AG10803 (cell line): ENCODE results near the gene SH3BP4.

Source experiments
- DNase-seq: peaks from one replicate; pipeline ENCODE4 v3.0.0; 2010; ENCODE audit warnings: low read depth
- H3K4me3 ChIP-seq: 2 replicates; pipeline ENCODE4 v1.5.1; 2011; ENCODE audit warnings: mild to moderate bottlenecking, low read length, control low read depth
- CTCF ChIP-seq: conservative IDR thresholded peaks from 2 replicates; pipeline ENCODE4 v1.5.1; 2011; ENCODE audit warnings: mild to moderate bottlenecking, low read length, control low read depth, inconsistent platforms

The SH3BP4 gene

DNA sequence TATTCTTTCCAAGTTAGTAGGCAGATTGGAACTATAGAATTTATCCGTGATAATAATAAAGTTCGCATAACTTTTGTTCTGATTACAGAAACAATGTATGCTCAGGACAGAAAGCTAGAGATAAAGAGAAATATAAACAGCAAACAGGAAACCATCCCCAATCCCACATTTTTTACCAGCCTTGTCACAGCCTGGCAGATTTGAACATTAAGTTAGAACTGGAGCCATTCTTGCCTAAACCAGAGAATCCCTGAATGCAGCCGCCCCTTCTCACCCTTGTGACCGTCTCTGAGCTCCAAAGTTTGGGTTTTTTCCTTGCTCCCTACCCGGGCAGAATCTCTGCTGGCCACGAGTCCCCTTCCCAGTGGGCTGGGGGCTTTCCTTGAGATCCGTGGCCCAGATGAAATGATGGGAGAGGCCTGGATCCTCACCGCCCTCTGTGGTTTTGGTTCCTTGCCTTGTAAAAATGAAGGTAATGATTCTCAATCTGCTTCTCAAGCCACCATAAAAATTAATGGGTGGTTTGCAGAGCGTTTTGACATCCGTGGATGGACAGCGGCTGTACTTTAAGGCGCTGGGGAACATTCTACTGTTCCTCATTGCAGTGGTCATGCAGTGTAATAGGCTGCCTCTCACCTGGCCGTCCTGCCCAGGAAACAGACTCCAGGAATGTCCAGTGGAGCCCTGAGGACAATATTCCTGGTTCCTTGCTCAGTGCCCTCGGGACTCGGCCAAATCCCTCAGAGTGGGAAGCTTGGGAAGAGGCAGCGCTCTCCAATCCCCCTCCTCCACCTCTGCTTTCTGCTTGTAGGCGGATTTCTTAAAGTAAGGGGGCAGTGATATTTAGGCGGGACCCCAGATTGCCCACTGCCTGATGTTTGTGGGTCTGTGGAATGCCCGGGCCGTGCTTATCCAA lies 1.6 kb downstream of the SH3BP4 start:
- H3K4me3 ChIP-seq = peak overlapping the region; percentile 76
- DNase-seq = peak; percentile 48
- no peak for TF ChIP-seq CTCF

GRCh38 chr2:234954551-234954992 lies 2.8 kb downstream of the SH3BP4 start:
- peak; percentile 36 for DNase-seq
- TF ChIP-seq CTCF = no peak
- H3K4me3 ChIP-seq = peak overlapping the region; percentile 76

DNA sequence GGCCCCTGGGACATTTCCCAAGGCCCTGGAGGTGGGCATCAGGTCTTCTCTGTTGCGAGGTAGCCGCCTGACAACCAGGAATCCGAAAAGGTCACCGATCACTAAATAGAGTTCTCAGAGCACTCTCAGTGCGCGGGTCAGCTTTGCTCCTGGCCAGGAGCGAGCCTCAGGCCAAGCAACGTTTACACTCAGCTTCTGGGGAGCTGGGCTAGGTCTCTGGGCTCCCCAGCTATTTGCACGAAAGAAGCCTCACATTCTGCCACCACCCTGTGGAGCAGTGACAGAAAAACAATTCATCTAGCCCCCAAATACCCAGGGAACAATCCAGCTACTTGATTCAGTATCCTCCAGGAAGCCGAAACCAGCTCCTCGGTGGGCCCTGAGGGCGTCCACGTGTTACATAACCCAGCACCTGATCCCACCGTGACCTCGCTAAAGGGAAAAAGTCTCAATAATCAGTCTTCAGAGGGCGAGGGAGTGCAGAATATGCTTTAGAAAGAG lies 3.3 kb downstream of the SH3BP4 start:
- H3K4me3 ChIP-seq = peak overlapping the region; percentile 76
- no peak for DNase-seq
- TF ChIP-seq CTCF = no peak

DNA sequence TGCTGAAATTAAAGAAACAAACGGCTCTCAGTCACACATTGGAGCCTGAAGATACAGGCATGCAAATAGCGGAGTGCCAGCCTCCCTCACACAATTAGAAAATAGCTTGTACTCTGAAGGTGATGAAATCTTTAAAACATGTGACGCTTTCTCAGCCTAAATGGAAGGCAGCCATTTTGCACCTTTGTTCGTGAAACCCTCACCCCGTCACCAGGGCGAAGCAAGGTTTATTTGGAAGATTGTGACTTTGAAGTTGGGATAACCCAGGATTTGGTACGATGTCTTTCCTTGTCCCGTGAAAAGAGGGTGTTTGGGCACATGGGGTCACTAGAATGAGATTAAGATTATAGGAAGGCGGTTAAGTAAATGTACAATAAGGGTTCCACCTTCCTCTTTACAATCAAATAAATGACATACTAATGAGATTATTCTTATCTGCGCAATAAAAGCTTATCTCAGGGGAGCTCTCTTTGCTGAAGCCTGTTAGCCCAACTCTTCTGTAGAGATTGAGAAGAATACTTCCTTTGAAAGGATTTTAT lies 4.2 kb downstream of the SH3BP4 start:
- no peak for DNase-seq
- no peak overlapping the region for H3K4me3 ChIP-seq
- no peak for TF ChIP-seq CTCF

- H3K4me3 ChIP-seq = no peak overlapping the region
- DNase-seq = no peak
- TF ChIP-seq CTCF = no peak
Measured at GRCh38 chr2:234957834-234958135, 6.0 kb downstream of the SH3BP4 start.

DNA sequence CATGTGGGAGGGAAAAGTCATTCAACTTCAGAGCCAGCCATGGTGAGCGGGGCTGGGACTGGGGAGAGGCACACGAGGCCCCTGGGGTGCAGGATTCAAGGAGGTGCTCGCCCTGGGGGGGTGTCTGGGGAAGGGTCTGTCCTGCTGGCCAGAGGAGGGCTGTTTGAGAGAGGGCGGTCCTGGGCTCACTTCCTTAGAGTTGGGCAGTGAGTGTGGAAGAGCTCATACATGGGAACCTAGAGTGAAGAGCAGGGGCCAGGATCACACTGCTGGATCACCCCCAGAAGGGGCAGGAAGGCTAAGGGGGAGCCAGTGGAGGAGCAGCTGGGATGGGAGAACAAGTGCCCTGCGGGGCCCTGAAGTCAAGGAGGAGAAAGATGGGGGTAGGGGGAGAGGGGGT lies 6.5 kb downstream of the SH3BP4 start:
- no peak overlapping the region for H3K4me3 ChIP-seq
- DNase-seq = no peak
- TF ChIP-seq CTCF = no peak
